Epidermal melanocyte (primary cell): ENCODE data around the gene CCNB2.
"Not testable (repeated sequence)": the region's sequence is repeated elsewhere in the genome, so short reads cannot be mapped to it uniquely, and the experiment has no call there.

ENCODE experiments used
- DNase-seq: peaks from one replicate; pipeline ENCODE4 v3.0.0; 2011; ENCODE audit warnings: low spot score; ENCODE audit not compliant: insufficient read length

Gene CCNB2

GRCh38 chr15:59133929-59134427 lies 29.0 kb downstream of the CCNB2 start:
- no peak for DNase-seq

- DNase-seq: no peak
Measured at GRCh38 chr15:59137566-59137965, 32.6 kb downstream of the CCNB2 start.

- DNase-seq: no peak
Measured at GRCh38 chr15:59138243-59138642, 33.3 kb downstream of the CCNB2 start.

GRCh38 chr15:59140422-59141226 lies 35.7 kb downstream of the CCNB2 start:
- no peak for DNase-seq

- no peak for DNase-seq
Measured at GRCh38 chr15:59143281-59143680, 38.3 kb downstream of the CCNB2 start.

- not testable (repeated sequence) for DNase-seq
Measured at GRCh38 chr15:59144594-59144993, 39.6 kb downstream of the CCNB2 start.

GRCh38 chr15:59147666-59148065 lies 42.7 kb downstream of the CCNB2 start:
- DNase-seq: no peak

GRCh38 chr15:59148153-59148833 lies 43.3 kb downstream of the CCNB2 start:
- no peak for DNase-seq

GRCh38 chr15:59150185-59150584 lies 45.2 kb downstream of the CCNB2 start:
- no peak for DNase-seq

GRCh38 chr15:59152694-59153450 lies 47.9 kb downstream of the CCNB2 start:
- DNase-seq: no peak

- DNase-seq: no peak
Measured at GRCh38 chr15:59153466-59153865, 48.5 kb downstream of the CCNB2 start.

GRCh38 chr15:59154243-59154642 lies 49.3 kb downstream of the CCNB2 start:
- DNase-seq: no peak

- DNase-seq: no peak
Measured at GRCh38 chr15:59155431-59155830, 50.5 kb downstream of the CCNB2 start.

GRCh38 chr15:59157396-59157795 lies 52.5 kb downstream of the CCNB2 start:
- DNase-seq: no peak

GRCh38 chr15:59157840-59158700 lies 53.1 kb downstream of the CCNB2 start:
- no peak for DNase-seq

GRCh38 chr15:59158701-59159034 lies 53.7 kb downstream of the CCNB2 start:
- DNase-seq: no peak

- no peak for DNase-seq
Measured at GRCh38 chr15:59159210-59159609, 54.3 kb downstream of the CCNB2 start.

- no peak for DNase-seq
Measured at GRCh38 chr15:59160880-59161593, 56.1 kb downstream of the CCNB2 start.

GRCh38 chr15:59162080-59162479 lies 57.1 kb downstream of the CCNB2 start:
- not testable (repeated sequence) for DNase-seq

GRCh38 chr15:59165726-59166125 lies 60.8 kb downstream of the CCNB2 start:
- DNase-seq: no peak
